Activated naive CD4-positive, alpha-beta T cell (primary cell): ENCODE data around the gene NECAB3.
A peak's percentile ranks its signal among the peaks of the same experiment; 100 is the strongest.
"Not testable (repeated sequence)": the region's sequence is repeated elsewhere in the genome, so short reads cannot be mapped to it uniquely, and the experiment has no call there.

Source experiments
- DNase-seq, 4 experiments: peaks; one replicate each; lab custom pipeline; 2025; lab: John Stamatoyannopoulos, UW

NECAB3 gene, protein sequence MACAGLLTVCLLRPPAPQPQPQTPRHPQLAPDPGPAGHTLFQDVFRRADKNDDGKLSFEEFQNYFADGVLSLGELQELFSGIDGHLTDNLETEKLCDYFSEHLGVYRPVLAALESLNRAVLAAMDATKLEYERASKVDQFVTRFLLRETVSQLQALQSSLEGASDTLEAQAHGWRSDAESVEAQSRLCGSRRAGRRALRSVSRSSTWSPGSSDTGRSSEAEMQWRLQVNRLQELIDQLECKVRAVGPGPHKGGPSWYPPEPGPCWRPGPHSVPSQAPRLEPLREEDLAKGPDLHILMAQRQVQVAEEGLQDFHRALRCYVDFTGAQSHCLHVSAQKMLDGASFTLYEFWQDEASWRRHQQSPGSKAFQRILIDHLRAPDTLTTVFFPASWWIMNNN

DNA sequence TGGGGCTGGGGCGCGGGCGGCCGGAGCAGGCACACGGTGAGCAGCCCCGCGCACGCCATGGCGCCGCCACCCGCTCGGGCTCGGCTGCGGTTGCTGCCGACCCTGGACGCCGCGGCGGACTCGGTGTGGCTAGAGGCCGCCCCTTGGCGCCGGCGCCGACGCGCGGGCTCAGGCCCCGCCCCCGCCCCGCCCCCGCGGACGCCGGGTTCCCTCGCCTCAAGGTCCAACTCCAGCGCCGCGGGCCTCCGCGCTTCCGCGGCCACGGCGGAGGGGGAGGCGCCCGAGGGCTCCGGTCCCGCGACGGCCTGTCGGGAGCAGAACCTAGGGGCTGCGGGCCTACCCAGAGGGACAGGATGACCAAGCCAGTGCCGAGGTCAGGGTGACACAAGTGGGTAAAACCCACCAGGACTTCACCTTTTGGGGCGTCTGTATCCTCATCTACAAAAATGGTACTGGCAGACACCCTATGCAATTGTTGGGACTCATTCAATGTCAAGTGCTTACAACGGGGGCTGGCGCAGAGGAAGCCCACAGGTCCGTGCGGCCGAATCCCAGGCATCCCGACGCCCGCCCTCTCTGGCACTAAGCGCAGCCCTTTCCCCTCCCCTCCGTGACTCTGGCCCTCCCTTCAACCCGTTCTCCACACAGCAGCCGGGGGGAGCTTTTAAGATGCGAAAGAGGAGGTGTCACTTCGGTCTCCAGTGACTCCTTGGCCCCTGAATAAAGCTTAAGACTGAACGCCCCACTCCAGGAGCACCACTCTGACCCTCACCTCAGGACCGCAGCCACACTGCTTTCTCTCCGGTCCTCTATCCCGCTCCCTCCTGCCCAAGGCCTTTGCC, at the start of gene NECAB3:
Gene NECAB3, minus strand, starts transcription at position 135 of the 842 bp plus-strand sequence. Its CDS starts 76 bp downstream, at position 59.
- DNase-seq, result peak in 2 of 4 experiments; percentile 12 to 47

- DNase-seq, result no peak
Observed at GRCh38 chr20:33721391-33722140, 47.3 kb upstream of the NECAB3 start.

GRCh38 chr20:33719989-33720709, 45.9 kb upstream of the NECAB3 start, which contains the start of gene PXMP4:
PXMP4 (minus strand) TSS chr20:33720310; CDS start chr20:33720207, 103 bp downstream.
- peak; percentile 47 to 75 (median 64) for DNase-seq

- DNase-seq, result no peak
Observed at GRCh38 chr20:33719277-33719988, 45.2 kb upstream of the NECAB3 start.

- no peak for DNase-seq
Observed at GRCh38 chr20:33716498-33716897, 42.3 kb upstream of the NECAB3 start.

- DNase-seq, result no peak
Observed at GRCh38 chr20:33713865-33714367, 39.7 kb upstream of the NECAB3 start.

DNA sequence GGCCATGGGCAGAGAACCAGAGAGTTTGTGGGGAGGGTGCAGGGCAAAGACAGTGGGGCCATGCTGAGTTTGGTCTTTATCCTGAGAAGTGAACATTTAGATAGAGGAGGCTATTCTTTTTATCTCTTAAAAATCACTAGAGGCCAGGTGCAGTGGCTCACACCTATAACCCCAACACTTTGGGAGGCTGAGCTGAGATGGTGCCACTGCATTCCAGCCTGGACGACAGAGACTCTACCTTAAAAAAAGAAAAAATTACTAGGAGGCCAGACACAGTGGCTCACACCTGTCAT, 37.2 kb upstream of the NECAB3 start:
- DNase-seq, result no peak

- no peak for DNase-seq
Observed at GRCh38 chr20:33710681-33711445, 36.6 kb upstream of the NECAB3 start.

DNA sequence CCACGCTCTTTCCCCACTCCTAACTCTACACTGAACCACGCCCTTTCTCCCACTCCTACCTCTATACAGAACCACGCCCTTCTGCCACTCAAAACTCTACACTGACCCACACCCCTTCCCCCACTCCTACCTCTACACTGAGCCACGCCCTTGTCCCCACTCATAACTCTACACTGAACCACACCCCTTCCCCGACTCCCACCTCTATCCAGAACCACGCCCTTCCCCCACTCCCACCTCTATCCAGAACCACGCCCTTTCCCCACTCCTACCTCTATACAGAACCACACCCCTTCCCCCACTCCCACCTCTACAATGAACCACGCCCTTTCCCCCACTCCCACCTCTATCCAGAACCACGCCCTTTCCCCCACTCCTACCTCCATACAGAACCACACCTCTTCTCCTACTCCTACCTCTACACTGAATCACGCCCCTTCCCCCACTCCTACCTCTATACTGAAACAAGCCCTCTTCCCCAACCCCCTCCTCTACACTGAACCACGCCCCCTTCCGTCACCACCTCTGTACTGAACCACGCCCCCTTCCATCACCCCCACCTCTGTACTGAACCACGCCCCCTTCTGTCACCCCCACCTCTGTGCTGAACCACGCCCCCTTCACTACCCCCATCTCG, 35.8 kb upstream of the NECAB3 start:
- DNase-seq, result no peak

DNA sequence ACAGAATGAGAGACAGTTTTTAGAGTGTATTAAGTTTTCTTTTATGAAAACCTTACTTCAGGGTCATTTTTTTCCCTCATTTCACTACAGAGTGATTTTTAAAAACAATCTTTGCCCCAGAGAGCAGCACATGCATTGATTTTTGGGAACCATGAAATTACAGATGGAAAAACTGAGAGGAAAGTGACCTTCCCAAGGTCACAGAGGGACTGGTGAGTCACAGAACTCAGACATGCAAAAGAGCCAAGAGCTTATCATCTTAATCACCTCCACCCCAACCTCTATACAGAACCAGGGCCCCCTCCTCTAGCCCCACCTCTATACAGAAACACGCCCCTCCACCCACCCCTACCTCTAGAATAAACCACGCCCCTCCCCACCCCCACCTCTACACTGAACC, 35.2 kb upstream of the NECAB3 start:
- DNase-seq, result no peak

DNA sequence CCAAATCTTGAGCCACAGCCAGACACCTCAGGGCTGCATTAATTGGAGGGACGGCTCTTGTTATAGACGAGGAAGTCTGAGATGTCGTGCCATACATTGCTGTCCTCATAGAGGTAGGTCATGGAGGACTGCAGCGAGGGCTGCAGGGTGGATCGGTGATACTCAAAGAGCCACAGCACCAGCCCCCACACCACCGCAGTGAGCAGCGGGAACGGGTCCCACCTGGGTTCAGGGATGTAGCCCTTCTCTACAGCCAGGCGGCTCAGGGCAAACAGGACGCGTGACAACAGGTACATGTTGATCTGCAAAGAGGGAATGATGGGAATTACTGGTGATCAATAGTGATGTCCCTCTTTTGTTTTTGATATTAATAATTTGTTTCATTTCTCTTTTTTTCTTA, 33.4 kb upstream of the NECAB3 start:
- DNase-seq, result no peak

GRCh38 chr20:33704197-33704924, 30.1 kb upstream of the NECAB3 start:
- DNase-seq, result no peak

GRCh38 chr20:33703498-33704137, 29.4 kb upstream of the NECAB3 start:
- no peak for DNase-seq

GRCh38 chr20:33702861-33703260, 28.6 kb upstream of the NECAB3 start:
- DNase-seq, result no peak

- no peak for DNase-seq
Observed at GRCh38 chr20:33701629-33702450, 27.6 kb upstream of the NECAB3 start.

GRCh38 chr20:33700696-33701441, 26.6 kb upstream of the NECAB3 start:
- DNase-seq, result not testable (repeated sequence)

DNA sequence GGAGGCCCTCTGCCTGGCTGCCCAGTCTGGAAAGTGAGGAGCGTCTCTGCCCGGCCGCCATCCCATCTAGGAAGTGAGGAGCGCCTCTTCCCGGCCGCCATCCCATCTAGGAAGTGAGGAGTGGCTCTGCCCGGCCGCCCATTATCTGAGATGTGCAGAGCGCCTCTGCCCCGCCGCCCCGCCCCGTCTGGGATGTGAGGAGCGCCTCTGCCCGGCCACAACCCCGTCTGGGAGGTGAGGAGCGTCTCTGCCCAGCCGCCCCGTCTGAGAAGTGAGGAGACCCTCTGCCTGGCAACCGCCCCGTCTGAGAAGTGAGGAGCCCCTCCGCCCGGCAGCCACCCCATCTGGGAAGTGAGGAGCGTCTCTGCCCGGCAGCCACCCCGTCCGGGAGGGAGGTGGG, 24.7 kb upstream of the NECAB3 start:
- not testable (repeated sequence) for DNase-seq
